ENCODE results near the gene C2CD3. TPM values are rescaled to one million over a fixed set of nuclear protein-coding genes. Genes with fewer than 3 reads are reported as not detected.

Gene C2CD3
- total and polyA plus RNA-seq, 9 of the 15 experiments (the other 6 are each of a cell fraction or from before 2014, with no cell fraction given): 4.4 to 20.2 (median 15.4) TPM

DNA sequence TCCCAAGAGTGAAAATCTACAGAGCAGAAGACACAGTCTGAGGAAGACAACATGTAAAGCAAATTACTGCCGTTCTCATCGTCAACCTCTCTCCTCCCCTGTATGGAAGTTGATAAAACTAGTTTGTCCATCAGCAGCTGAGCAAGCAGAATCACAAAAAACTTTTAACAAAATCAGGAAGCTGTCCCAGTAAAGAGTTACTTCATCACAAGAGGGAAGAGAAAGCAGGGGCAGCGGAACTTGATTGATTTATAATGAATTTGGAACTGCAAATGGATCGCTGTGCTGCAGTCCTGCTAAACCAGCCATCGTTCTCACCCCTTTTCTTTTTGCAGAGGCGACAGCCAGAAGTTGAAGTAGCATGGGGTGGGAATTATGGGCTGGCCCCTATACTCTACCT, 148.3 kb downstream of the C2CD3 start:
- Histone ChIP-seq H4K20me1 (replicated peaks; ENCODE audit: control insufficient read depth, insufficient read depth, low read length) (no peaks in the 10 kb centered on the region; the same call in 1 of the 2 replicates), H3K36me3 (ENCODE audit: control insufficient read depth, insufficient read depth, low read length) (no peaks in the 10 kb centered on the region; the same call in 2 of the 3 replicates), H3K9ac (ENCODE audit: insufficient read depth in 1 of 2, low read depth in 2 of 2, low read length in 2 of 2) (no peak overlapping the region), H3K79me2 (ENCODE audit: control insufficient read depth, insufficient read depth, low read length) (no peaks in the 10 kb centered on the region), H3K9me1 (ENCODE audit: control insufficient read depth, insufficient read depth, low read length) (no peaks in the 10 kb centered on the region), H3K4me2 (ENCODE audit: insufficient read depth, low read length) (no peak overlapping the region), H3K27ac (ENCODE audit: extremely low read depth, low read depth, low read length) (no peak overlapping the region), H2AFZ (ENCODE audit: low read depth, low read length) (no peak overlapping the region), H3K27me3 (ENCODE audit: control insufficient read depth in 2 of 2, insufficient read depth in 2 of 2, low read length in 2 of 2) (no peaks in the 10 kb centered on the region), H3K4me3 (no peak overlapping the region), H3K4me1 (replicated peaks in 1 of 2; ENCODE audit: control insufficient read depth in 2 of 2, insufficient read depth in 2 of 2, low read length in 2 of 2) (peaks cover 0 to 15% of the 10 kb centered on the region in 2 experiments; a peak in 3 of 5 replicates), H3K9me3 (replicated peaks; ENCODE audit: control insufficient read depth, insufficient read depth, low read depth, low read length) (no peaks in the 10 kb centered on the region)
- FAIRE-seq (no peak), DNase-seq (ENCODE audit: extremely low read depth in 1 of 4, low spot score in 3 of 4) (no peak), ATAC-seq (no peak)
- intact Hi-C loops (cut with micrococcal nuclease): no loop called here
- BruUV-seq (replicated peaks): no TSS peak
- in situ Hi-C loops (cut with MboI): no loop called here
- POLR2A ChIA-PET: no interaction called here
- WGBS (ENCODE audit: insufficient coverage, low coverage, missing lambda C conversion rate): 70% methylated on average over 6 of the region's 6 CpGs
- CTCF ChIA-PET (ENCODE audit: low intra/inter-chr PET ratio): no interaction called here
- TF ChIP-seq ZNF253 (CRISPR knock-in tag; conservative IDR thresholded peaks at IDR 0.05): no peak
- no peak for TF ChIP-seq CBFB (CRISPR knock-in tag; IDR thresholded peaks at IDR 0.05)
- TF ChIP-seq YY1 (IDR thresholded peaks at IDR 0.05; ENCODE audit: borderline replicate concordance in 1 of 3, control insufficient read depth in 1 of 3, extremely low read depth in 1 of 3, insufficient read depth in 3 of 3, insufficient read length in 1 of 3, insufficient replicate concordance in 2 of 3, low read depth in 1 of 3, low read length in 2 of 3): no peak
- no peak for TF ChIP-seq DIDO1 (tag; IDR thresholded peaks at IDR 0.05; ENCODE audit: low read depth)
- no peak for TF ChIP-seq L3MBTL2 (IDR thresholded peaks at IDR 0.05)
- no peak for TF ChIP-seq HOXB6 (CRISPR knock-in tag; IDR thresholded peaks at IDR 0.05; ENCODE audit: borderline replicate concordance)
- no peak for TF ChIP-seq SMARCA5 (IDR thresholded peaks at IDR 0.05)
- TF ChIP-seq NCOA1 (IDR thresholded peaks at IDR 0.05; ENCODE audit: low read depth): no peak
- TF ChIP-seq FIP1L1 (IDR thresholded peaks at IDR 0.05; ENCODE audit: low read depth, low read length, poor library complexity, severe bottlenecking): no peak
- TF ChIP-seq, protein P1, sequence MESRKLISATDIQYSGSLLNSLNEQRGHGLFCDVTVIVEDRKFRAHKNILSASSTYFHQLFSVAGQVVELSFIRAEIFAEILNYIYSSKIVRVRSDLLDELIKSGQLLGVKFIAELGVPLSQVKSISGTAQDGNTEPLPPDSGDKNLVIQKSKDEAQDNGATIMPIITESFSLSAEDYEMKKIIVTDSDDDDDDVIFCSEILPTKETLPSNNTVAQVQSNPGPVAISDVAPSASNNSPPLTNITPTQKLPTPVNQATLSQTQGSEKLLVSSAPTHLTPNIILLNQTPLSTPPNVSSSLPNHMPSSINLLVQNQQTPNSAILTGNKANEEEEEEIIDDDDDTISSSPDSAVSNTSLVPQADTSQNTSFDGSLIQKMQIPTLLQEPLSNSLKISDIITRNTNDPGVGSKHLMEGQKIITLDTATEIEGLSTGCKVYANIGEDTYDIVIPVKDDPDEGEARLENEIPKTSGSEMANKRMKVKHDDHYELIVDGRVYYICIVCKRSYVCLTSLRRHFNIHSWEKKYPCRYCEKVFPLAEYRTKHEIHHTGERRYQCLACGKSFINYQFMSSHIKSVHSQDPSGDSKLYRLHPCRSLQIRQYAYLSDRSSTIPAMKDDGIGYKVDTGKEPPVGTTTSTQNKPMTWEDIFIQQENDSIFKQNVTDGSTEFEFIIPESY (CRISPR knock-in tag; IDR thresholded peaks at IDR 0.05): no peak
- no peak for TF ChIP-seq ZNF175 (CRISPR knock-in tag; IDR thresholded peaks at IDR 0.05; ENCODE audit: low read depth)
- TF ChIP-seq, protein P2, sequence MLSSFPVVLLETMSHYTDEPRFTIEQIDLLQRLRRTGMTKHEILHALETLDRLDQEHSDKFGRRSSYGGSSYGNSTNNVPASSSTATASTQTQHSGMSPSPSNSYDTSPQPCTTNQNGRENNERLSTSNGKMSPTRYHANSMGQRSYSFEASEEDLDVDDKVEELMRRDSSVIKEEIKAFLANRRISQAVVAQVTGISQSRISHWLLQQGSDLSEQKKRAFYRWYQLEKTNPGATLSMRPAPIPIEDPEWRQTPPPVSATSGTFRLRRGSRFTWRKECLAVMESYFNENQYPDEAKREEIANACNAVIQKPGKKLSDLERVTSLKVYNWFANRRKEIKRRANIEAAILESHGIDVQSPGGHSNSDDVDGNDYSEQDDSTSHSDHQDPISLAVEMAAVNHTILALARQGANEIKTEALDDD (IDR thresholded peaks at IDR 0.05): no peak
- TF ChIP-seq, protein P3, sequence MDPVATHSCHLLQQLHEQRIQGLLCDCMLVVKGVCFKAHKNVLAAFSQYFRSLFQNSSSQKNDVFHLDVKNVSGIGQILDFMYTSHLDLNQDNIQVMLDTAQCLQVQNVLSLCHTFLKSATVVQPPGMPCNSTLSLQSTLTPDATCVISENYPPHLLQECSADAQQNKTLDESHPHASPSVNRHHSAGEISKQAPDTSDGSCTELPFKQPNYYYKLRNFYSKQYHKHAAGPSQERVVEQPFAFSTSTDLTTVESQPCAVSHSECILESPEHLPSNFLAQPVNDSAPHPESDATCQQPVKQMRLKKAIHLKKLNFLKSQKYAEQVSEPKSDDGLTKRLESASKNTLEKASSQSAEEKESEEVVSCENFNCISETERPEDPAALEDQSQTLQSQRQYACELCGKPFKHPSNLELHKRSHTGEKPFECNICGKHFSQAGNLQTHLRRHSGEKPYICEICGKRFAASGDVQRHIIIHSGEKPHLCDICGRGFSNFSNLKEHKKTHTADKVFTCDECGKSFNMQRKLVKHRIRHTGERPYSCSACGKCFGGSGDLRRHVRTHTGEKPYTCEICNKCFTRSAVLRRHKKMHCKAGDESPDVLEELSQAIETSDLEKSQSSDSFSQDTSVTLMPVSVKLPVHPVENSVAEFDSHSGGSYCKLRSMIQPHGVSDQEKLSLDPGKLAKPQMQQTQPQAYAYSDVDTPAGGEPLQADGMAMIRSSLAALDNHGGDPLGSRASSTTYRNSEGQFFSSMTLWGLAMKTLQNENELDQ (CRISPR knock-in tag; IDR thresholded peaks at IDR 0.05; ENCODE audit: borderline replicate concordance): no peak
- TF ChIP-seq NFIC (IDR thresholded peaks at IDR 0.05): no peak
- TF ChIP-seq, protein P4, sequence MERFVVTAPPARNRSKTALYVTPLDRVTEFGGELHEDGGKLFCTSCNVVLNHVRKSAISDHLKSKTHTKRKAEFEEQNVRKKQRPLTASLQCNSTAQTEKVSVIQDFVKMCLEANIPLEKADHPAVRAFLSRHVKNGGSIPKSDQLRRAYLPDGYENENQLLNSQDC (CRISPR knock-in tag; IDR thresholded peaks at IDR 0.05): no peak
- TF ChIP-seq HDAC8 (tag; IDR thresholded peaks at IDR 0.05): no peak
